AG20443 (cell line): ENCODE measurements around the gene NACC1.

Experiments used
- DNase-seq: peaks from one replicate; pipeline ENCODE4 v3.0.0; 2012; ENCODE audit warnings: low spot score, mixed read lengths

Gene NACC1

DNA sequence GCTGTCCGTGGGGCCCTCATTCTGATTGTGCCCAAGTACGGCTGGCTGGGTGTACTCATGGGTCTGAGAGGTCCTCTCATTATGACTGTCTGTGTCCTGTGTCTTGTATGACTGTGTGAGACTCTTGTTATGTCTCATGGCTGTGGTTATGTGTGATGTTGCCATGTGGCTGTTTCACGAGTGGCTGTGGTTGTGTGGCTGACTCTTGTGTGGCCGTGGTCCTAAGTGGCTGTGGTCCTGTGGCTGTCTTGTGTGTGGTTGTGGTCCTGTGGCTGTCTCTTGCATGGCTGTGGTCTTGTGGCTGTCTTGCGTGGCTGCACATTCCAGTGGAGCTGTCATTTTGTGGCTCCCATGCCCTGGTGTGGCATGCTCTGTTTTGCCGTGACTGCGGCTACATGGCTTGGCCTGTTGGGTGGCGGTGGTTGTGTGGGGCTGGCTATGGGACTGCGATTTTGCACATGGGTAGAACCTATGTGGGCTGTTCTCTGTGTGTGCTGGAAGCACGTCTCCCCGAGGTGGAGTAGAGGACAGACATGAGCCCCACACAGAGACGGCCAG, 18.0 kb upstream of the NACC1 start:
- DNase-seq, result no peak

DNA sequence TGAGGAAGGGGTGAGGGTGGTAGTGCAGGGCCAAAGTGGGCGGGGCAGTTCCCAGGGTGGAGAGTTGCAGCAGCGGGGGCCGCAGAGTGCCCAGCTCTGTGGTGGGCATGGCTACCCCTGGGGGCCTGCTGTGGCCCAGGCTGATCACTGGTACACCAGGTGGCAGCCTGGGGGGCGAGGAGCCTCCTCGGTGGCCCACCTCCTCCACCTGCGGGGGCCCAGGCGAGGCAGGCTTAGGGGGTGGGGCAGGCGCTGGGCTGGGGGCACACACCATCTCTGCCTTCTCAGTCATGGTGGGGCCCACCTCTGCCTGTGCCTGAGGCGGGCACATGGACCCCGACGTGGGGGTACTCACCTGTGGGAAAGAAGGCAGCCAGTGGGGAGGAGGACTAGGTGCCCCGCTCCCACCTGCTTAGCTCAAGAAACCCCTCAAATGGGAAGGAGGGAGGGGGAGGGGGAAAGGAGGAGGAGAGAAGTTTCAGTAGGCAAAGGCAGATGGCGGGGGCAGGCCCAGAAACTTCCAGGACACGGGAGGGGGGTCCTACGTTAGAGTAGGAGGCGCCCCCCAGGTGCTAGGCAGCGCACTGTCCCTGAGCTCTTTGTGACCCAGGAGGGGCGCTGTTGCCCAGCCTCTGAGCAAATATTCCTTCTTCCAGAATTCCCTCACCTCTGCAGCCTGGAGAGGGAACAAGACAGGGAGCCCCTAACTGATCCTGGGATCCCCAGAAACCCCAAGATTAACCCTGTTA, 17.0 kb upstream of the NACC1 start:
- DNase-seq, result no peak

DNA sequence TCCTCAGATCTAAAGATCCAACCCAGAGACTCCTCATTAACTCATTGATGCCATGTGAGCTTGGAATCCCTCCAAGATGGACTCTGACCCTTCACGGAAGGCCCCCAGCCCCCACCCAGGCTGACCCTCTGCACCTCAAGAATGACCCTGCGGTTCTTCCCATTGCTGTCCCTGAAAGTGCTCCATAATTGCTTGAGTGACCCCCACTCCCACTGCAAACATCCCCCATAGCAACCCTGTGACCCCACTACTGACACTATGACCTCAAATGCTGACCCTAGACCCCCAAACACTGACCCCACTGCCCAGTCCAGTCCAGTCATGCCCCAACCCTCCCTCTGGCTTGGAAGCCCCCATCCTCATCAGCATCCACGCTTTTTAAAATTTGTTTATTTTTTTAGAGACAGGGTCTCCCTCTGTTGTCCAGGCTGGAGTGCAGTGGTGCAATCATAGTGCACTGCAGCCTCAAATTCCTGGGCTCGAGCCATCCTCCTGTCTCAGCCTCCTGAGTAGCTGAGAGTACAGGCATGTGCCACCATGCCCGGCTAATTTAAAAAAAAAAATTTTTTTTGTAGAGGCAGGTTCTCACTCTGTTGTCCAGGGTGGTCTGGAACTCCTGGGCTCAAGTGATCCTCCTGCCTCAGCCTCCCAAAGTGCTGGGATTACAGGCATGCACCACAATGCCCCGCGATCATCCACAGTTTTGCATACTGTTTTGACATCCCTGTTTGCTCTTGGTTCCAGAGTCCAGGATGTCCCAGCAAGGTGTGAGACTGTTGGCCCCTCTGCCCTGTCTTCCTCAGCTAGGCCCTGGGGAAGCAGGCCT, 16.3 kb upstream of the NACC1 start:
- DNase-seq, result no peak

DNA sequence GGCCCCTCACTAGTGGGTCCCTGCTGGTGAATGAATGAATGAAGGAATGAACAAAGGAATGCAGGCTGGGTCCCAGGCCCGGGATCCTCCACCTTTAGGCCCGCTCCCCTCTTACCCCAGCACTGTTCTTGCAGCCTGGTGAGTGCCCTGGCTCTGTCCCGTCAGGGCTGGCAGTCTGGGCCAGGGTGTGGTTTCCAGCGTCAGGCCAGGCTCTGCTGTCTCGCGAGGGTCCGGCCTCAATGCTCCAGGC, 15.7 kb upstream of the NACC1 start:
- DNase-seq, result no peak

DNA sequence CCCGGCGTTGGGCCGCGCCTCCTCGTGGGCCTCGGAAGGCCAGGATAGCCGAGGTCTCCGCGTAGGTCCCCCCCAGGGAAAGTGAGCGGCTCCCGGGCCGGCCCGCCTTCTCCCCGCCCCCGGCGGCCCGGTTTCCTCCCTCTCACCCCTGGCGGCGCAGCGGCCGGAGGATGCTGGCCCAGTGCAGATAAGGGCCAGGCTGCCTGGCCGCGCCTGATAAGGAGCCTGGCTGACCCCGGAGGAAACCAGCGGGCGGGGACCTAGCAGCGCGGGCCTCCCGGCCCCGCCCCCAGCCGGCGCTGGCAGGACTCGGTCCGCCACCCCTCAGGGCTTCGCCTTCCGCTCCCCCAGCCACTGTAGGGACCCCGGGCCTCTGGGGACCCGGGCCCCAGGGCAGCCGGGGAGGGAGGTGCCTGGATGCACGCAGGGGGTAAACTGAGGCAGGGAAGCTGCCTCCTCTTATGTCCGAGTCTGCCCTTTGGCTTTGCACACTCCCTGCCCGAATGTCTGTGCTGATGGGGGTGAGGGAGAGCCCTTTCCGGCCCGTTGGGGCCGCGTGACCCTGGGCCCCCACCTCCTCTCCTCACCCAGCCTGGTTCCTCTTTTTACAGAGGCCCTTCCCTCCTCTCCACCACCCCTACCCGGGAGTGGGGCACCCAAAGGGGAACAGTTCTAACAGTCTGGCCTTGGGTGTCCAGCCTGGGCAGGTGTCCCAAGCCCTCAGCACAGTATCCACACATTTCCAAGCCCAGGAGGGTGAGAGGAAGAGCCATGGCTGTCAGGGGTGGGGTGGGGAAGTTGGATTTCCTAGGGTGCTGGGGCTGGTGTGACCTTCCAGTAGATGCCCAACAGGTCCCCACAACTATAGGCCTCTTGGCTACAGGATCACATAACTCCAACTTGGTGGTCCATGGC, 15.1 kb upstream of the NACC1 start, which contains the start of gene LYL1:
Gene LYL1, minus strand, starts transcription at position 193 of the 915 bp plus-strand sequence. CDS start 1,687 bp downstream, outside the sequence.
- peak; percentile 73 for DNase-seq

DNA sequence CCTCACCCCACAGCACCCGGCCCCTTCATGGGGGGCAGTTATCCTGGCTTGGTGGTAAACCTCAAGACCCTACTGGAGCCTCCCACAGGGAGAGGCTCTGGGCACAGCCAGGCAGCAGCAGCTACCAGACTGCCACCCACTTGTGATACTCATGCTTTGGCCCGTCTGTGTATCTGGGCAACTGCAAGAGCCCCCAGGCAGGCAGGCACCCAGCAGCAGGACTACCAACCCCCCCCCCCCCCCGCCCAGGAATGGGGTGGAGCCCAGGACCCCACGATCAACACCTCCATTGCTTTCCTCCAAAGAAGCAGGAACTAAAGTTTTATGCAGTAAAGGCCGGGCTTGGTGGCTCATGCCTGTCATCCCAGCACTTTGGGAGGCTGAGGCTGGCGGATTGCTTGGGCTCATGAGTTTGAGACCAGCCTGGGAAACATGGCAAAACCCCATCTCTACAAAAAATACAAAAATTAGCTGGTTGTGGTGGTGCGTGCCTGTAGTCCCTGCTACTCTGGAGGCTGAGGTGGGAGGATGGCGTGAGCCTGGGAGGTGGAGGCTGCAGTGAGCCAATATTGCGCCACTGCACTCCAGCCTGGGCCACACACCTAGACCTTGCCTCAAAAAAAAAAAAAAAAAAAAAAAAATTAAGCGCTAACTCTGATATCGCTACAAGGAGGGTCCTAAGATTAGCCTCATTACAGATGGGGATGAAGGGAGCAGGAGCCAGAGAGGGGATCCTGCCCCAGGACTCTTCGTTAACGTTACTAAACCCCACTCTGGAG, 14.3 kb upstream of the NACC1 start:
- DNase-seq, result no peak

DNA sequence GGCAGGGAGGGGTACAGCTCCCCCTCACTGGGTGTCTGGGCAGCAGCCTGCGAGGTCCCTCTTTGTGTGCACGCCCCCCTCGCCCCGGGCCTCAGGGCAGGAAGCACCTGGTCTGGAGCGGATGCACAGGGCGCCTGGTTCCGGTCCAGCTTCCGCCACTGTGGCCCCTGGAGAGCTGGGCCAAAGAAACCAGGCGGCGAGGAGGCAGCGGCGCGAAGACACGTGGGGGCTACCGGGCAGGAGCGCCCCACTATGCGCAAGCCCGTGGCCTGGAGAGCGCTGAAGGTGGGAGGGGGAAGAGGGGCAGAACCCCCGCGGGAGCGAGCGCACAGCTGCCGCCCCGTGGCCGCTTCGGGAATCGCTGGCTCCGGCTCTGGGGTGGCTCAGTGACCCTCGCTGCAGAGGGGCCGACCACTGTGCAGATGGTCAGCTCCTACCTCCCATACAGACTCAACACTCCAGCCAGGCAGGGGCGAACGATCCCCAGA, 13.7 kb upstream of the NACC1 start:
- DNase-seq, result peak; percentile 69

DNA sequence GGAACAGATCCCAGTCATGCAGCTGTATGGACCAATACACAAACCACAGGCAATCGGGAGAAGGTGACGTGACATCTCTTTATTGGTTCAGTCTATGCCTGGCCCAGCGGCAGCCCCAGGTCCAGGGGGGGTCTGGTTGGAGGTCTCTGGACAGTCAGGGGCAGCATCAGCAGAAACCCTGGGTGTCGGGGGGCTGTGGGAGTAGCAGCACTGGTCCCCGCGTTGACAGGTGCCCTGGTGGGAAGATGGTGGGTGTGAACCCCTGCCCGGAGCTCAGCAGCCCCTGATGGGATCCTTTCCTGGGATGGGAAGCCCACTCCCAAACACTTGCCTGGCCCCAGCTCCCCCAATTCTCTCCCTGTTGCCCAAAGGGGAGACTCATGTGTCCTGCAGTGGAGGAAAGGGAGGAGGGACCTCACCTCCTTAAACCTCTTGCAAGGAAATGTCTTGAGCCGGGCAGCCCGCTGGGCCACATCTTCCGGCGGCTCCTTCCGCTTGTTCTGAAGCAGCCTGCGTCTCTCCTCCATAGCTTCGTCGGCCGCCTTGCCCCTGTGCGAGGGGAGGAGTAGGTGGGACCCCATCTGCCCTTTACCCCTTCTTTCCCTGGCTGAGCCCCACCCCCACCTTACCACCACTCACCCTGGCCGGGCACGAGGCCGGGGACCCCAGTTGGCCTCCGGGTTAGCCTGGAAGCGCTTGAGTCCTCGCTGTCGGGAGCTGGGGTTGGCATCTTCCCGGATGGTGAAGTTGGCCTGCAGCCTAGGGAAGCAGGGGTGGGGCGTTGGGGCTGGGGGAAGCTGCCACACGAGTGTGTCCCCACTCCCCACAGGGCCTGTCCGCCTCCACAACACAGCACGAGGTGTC, 13.0 kb upstream of the NACC1 start:
- no peak for DNase-seq

DNA sequence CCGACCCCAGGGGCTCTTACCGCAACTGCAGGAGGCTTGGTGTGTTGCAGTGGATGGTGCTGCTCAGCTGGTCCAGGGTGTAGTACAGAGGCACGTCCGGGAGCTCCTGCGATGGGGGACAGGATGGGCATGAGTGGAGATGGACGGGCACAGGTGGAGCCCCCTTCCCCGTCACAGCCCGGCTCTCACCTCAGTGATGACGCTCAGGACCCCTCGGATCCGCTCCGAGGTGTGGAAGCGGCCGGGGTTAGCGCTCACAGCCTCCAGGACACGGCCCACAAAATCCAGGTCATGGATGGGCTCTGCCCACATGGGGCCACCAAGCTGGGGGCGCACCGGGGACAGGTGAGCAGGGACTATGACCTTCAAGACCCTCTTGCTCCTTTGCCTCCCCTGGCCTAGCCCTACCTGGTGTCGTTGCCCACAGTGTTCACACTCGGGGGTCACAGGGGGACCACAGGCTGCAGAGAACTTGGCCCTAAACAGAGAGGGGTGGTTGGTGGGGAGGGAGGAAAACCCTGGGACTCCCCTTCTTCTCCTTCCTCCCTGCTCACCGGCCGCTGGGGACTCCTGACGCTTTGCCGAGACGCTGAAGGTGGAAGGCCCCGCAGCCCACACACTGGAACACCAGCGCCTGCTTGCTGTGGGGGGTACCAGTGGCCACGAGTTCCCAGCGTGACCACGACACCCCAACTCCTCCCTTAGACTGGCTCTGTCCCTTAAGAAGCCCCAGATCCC, 8.5 kb upstream of the NACC1 start:
- no peak for DNase-seq

DNA sequence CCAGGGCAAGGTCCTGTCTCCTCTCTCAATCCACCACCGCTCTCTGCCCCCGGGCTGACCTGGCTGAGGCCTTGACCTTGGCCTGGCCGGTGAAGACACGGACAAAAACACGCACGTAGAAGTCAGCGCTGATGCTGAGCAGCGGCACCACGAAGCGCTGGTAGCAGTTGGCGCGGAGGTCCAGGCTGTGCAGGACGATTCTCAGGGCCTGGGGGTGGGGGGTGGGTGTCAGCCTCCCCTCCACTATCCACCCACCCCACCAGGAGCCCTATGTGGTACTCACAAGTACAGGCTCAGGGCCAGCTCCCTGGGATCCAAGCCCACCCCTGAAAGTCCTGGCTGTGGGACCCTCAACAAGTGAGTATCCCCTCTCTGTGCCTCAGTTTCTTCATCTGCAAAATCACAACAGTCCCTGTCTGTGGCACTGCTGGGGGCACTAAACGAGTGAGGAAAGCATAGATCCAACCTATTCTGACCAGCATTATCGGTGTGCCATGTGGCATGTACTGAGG, 7.9 kb upstream of the NACC1 start:
- no peak for DNase-seq

DNA sequence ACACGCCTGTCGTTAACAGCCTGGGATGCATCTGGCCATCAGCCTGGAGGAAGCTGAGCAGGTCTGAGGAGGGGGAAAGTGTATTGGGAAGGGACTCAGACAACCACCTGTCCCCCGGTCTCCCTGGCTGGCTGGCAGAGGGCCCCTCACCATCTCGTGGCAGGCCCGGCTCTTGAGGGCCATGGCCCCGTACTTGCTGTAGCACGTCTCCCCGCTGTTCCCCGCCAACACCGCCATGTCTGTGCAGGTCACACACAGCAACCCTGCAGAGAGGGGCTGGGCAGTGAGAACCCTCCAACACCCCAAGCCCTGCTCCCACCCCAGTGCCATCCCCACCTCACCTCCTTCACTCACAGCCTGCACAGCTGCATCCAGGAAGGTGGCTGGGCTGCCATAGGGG, 5.5 kb upstream of the NACC1 start:
- DNase-seq, result no peak

DNA sequence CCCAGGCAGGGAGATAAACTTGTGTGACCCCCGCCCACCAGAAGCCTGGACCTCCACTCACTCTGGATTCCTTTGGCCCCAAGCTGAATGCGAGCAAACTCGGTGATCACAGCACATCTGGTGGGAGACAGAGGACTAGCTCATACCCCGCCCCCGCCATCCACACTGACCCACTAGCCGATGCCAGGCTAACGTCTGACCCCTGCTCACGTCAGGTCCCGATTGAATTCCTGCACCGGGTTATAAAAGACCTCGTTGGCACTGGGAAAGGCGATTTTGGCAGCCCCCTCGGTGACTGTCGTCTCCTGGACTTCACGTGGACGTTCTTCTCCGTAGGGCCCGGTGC, 2.2 kb upstream of the NACC1 start:
- DNase-seq, result no peak

DNA sequence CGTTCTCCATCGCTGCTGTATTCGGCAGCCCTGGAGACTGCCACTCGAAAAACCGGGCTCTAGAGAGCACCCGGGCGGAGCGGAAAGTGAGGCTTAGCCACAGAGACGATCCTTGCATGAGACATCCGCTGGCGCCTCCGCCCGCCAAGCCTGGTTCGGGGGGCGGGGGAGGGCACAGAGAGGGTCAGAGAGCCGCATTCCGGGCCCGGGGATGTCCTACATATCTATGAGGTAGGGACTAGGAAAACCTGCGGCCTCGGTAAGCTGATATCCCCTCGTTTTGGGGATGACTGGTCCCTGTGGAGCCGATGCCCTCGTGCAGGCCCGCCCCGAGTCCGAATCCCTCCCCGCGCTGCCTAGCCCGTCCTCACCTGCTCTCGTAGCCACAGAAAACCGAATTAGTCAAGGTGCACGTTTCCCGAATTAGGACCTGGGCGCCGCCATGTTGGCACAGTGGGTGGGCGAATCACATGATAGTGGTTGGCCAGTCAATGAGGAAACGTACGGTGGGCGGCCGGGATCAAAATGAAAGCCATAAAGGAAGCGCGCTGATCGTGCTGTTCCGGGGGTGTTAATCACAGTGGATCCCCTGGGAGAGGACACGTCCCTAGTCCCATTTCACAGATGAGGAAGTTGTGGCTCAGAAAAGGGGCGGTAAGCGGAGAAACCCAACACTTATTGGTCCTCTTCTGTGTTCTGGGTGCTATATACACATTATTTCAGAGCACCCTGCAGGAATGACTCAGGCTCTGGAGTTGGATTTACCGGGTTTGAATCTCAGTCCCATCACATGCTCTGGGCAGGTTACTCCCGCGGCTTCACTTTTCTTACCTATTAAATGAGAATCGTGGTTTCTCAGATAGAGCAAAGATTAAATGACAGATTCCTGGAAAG, 1.5 kb upstream of the NACC1 start, which contains the start of gene TRMT1:
Gene TRMT1, minus strand, starts transcription at position 459 of the 894 bp plus-strand sequence. Its CDS starts 341 bp downstream, at position 118.
- peak; percentile 94 for DNase-seq

DNA sequence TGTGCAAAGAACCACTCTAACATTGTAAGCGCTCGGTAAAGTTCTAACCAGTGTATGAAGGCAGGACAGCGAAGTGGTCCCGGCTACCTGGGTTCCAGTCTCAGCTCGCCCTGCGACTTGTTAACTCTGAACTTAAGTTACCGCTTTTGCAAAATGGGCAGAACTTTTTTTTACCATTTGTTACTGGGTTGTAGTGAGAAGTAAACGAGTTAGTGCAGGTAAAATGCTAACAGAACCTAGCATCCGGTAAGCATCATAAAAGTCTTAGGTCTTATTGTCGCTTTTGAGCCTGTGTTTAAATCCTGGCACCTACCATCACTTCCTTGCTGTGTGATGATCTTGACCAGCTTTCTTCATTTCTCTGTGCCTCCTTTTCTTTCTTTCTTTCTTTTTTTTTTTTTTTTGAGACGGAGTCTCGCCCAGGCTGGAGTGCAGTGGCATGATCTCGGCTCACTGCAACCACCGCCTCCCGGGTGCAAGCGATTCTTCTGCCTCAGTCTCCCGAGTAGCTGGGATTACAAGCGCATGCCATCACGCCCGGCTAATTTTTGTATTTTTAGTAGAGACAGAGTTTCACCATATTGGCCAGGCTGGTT, 790 bp upstream of the NACC1 start:
- DNase-seq, result no peak

DNA sequence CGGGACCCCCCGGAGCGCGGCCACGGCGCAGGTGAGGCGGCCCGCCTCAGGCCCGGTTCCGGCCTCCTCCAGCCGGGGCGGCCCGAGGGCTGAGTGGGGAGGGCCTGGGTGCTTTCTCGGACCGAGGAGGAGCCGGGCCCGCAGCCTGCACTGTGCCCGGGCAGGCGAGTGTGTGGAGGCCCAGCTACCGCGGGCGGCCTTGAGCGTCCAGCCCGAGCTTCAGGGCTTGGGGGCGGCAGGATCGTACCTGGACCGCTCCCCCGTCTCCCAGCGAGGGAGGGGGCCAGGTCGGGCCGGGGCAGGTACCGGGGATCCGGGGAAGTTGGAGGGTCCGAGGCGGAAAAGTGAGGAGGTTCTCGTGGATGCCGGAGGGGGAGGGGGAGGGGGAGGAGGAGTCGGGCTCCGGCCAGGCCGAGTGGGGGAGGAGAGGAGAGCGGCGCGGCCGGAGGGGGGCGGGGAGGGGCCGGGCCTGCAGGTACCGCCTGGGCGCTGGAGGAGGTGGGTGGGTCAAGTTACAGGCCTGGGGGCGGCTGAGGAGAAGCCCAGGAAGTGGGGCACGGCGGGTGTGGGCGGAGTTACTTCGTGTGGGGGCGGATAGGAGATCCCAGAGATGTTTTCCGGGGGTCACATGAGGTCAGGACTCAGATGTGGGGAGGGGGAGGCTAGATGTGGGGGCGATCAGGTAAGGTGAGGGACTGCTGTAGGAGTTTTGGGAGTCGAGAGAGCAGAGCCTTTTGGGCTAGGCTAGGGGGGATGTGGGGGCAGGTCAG, 545 bp downstream of the NACC1 start:
- DNase-seq, result peak; percentile 56

DNA sequence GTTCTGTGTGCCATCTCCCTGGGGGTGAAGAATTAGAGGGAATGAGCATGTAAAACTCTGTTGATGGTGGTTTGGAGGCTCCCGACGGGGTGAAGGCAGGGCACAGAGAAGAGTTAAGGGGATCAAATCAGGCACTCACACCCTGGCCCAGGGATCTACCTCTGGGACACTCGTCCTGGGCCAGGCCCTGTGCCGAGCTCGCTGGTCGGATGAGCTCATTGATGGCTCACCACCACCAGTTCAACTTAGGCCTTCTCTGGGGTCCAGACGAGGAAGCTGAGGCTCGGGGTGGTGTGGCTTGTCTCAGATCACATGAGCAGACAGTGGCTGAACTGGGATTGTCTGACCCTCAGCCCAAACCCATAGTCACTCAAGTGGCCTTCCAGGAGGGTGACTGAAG, 1.6 kb downstream of the NACC1 start:
- no peak for DNase-seq

DNA sequence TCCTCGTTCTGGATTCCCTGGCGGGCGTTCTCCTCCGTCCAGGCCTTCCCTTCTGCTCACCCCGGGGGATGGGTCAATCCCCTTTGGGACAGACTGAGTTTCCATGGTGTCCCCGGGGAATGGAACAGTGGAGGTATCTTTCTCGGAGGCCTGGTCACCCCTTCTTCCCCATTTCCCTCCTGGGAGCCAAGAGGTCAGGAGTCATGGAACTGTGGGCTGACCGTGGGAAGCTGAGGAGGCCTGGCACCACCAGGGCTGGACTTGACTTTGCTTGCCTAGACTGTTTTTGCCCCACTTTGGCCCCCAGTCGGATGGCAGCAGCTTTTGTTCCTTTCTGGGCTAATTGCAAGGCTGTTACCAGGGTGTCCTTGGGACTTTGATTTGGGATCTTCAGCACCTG, 2.0 kb downstream of the NACC1 start:
- DNase-seq, result no peak
